Measurements from ENCODE around the gene DGKI. TPM values are rescaled to one million over a fixed set of nuclear protein-coding genes. Genes with fewer than 3 reads are reported as not detected.
A peak's percentile ranks its signal among the peaks of the same experiment; 100 is the strongest.

The DGKI gene
- total RNA-seq, 1 experiment from 2014 or later = 0.41 TPM

GRCh38 chr7:137656850-137657232 lies 189.9 kb downstream of the DGKI start:
- no peaks in the 10 kb centered on the region for H3K36me3 ChIP-seq (ENCODE audit: low read depth)
- no peak for DNase-seq
- no TSS peak for BruUV-seq (replicated peaks)
- no peaks in the 10 kb centered on the region for H3K9me2 ChIP-seq (ENCODE audit: insufficient read depth)
- ChIA-PET POLR2A (ENCODE audit: unreplicated experiment) (interaction anchor here (0.6 kb wide), 1 partner anchor 65 kb away, joined by 4 read pairs; no protein-coding TSS in a partner anchor), CTCF (interaction anchor here (1.2 kb wide), 1 partner anchor 51 kb away, joined by 4 read pairs; no protein-coding TSS in a partner anchor)
- H4K20me1 ChIP-seq (ENCODE audit: insufficient read depth) = no peaks in the 10 kb centered on the region
- no peaks in the 10 kb centered on the region for H3K9me3 ChIP-seq (ENCODE audit: insufficient read depth, low read depth)
- H3K27ac ChIP-seq = no peak overlapping the region
- H3K4me3 ChIP-seq = no peak overlapping the region
- H3F3A ChIP-seq (ENCODE audit: insufficient read depth, low read depth) = no peaks in the 10 kb centered on the region
- no peak overlapping the region for H3K4me2 ChIP-seq
- TF ChIP-seq, protein P1, sequence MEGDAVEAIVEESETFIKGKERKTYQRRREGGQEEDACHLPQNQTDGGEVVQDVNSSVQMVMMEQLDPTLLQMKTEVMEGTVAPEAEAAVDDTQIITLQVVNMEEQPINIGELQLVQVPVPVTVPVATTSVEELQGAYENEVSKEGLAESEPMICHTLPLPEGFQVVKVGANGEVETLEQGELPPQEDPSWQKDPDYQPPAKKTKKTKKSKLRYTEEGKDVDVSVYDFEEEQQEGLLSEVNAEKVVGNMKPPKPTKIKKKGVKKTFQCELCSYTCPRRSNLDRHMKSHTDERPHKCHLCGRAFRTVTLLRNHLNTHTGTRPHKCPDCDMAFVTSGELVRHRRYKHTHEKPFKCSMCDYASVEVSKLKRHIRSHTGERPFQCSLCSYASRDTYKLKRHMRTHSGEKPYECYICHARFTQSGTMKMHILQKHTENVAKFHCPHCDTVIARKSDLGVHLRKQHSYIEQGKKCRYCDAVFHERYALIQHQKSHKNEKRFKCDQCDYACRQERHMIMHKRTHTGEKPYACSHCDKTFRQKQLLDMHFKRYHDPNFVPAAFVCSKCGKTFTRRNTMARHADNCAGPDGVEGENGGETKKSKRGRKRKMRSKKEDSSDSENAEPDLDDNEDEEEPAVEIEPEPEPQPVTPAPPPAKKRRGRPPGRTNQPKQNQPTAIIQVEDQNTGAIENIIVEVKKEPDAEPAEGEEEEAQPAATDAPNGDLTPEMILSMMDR (conservative IDR thresholded peaks at IDR 0.05) = no peak
- no peak for TF ChIP-seq EZH2 (IDR thresholded peaks at IDR 0.05; ENCODE audit: low read depth)
- H3K4me1 ChIP-seq (replicated peaks; ENCODE audit: insufficient read depth) = no peaks in the 10 kb centered on the region
- H3K27me3 ChIP-seq (ENCODE audit: insufficient read depth, low read depth) = peaks cover 59% of the 10 kb centered on the region
- no peak overlapping the region for H2AFZ ChIP-seq
- H3K79me2 ChIP-seq (ENCODE audit: low read depth) = no peaks in the 10 kb centered on the region
- intact Hi-C loops (cut with micrococcal nuclease; ENCODE audit: unreplicated experiment) = loop anchor here (1.0 to 5.0 kb wide), 3 partner anchors 242 to 1080 kb away; no protein-coding TSS in a partner anchor

DNA sequence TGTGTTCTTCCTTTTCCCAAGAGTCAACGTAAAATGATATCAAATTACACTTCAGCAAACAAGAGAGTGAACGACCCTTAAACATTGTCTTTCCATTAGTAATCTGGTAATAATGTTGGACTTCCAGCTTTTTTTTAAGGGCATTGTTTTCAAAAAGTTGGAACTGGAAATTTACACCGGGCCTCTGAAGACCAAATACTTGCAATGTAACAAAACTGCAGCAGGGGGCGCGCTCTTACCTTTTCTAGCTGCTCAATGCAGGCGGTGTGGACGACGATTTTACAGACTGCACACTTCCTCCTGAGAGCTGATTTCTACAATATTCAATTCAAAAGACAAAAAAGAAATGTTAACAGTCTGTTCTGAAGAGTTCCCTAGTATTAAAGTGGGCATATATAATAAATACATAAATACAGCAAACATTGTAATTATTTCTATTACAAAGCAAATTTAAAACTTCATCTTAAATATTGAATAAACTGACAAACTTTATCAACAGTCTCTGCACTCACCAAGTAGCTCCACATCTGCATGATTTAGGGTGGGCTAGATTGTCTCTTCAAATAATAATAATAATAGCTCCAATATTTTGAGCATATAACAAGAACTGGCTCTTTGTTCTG lies 190.4 kb downstream of the DGKI start:
- H4K20me1 ChIP-seq (ENCODE audit: insufficient read depth) = no peaks in the 10 kb centered on the region
- TF ChIP-seq, protein P1 (conservative IDR thresholded peaks at IDR 0.05) = peak; percentile 95
- TF ChIP-seq EZH2 (IDR thresholded peaks at IDR 0.05; ENCODE audit: low read depth) = no peak
- no peaks in the 10 kb centered on the region for H3K4me1 ChIP-seq (replicated peaks; ENCODE audit: insufficient read depth)
- peak in 1 of 2 experiments; percentile 75 for DNase-seq
- intact Hi-C loops (cut with micrococcal nuclease; ENCODE audit: unreplicated experiment) = loop anchor here (1.0 to 5.0 kb wide), 3 partner anchors 243 to 1081 kb away; no protein-coding TSS in a partner anchor
- H3F3A ChIP-seq (ENCODE audit: insufficient read depth, low read depth) = no peaks in the 10 kb centered on the region
- BruUV-seq (replicated peaks) = no TSS peak
- H3K79me2 ChIP-seq (ENCODE audit: low read depth) = no peaks in the 10 kb centered on the region
- H3K4me3 ChIP-seq = no peak overlapping the region
- POLR2A ChIA-PET (ENCODE audit: unreplicated experiment) = interaction anchor here (0.6 kb wide), 1 partner anchor 64 kb away, joined by 4 read pairs; no protein-coding TSS in a partner anchor
- peaks cover 57% of the 10 kb centered on the region for H3K27me3 ChIP-seq (ENCODE audit: insufficient read depth, low read depth)
- no peaks in the 10 kb centered on the region for H3K9me2 ChIP-seq (ENCODE audit: insufficient read depth)
- H3K9me3 ChIP-seq (ENCODE audit: insufficient read depth, low read depth) = no peaks in the 10 kb centered on the region
- H2AFZ ChIP-seq = no peak overlapping the region
- no peak overlapping the region for H3K27ac ChIP-seq
- no peak overlapping the region for H3K4me2 ChIP-seq
- H3K36me3 ChIP-seq (ENCODE audit: low read depth) = no peaks in the 10 kb centered on the region
- CTCF ChIA-PET = interaction anchor here (0.7 to 1.2 kb wide), 2 partner anchors 50 to 391 kb away, joined by 3 to 4 read pairs; no protein-coding TSS in a partner anchor

DNA sequence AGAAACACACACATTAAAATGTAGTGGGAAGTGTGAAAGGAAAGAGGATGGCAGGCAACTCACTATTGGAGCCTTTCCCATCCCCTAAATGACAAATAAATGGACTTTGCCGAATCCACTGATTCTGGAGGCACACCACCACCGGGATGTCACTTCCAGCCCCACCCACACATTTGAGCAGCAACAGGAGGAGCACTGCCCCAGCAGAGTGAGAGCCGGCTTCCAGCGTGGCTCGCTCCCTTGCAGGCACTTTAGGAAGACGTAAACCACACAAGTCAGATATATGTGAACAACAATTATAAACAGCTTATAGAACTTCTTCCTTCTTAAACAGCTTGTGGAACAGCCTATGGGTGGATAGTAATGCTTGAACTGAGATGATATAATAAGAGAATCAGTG lies 191.0 kb downstream of the DGKI start:
- no peaks in the 10 kb centered on the region for H4K20me1 ChIP-seq (ENCODE audit: insufficient read depth)
- H3K36me3 ChIP-seq (ENCODE audit: low read depth) = no peaks in the 10 kb centered on the region
- TF ChIP-seq EZH2 (IDR thresholded peaks at IDR 0.05; ENCODE audit: low read depth) = no peak
- TF ChIP-seq, protein P1 (conservative IDR thresholded peaks at IDR 0.05) = no peak
- intact Hi-C loops (cut with micrococcal nuclease; ENCODE audit: unreplicated experiment) = loop anchor here (1.0 to 5.0 kb wide), 3 partner anchors 243 to 1081 kb away; no protein-coding TSS in a partner anchor
- no peaks in the 10 kb centered on the region for H3K9me3 ChIP-seq (ENCODE audit: insufficient read depth, low read depth)
- POLR2A ChIA-PET (ENCODE audit: unreplicated experiment) = no interaction called here
- peaks cover 54% of the 10 kb centered on the region for H3K27me3 ChIP-seq (ENCODE audit: insufficient read depth, low read depth)
- DNase-seq = no peak
- no peak overlapping the region for H3K4me2 ChIP-seq
- H3K79me2 ChIP-seq (ENCODE audit: low read depth) = no peaks in the 10 kb centered on the region
- no TSS peak for BruUV-seq (replicated peaks)
- H2AFZ ChIP-seq = no peak overlapping the region
- no peak overlapping the region for H3K4me3 ChIP-seq
- no peak overlapping the region for H3K27ac ChIP-seq
- H3K9me2 ChIP-seq (ENCODE audit: insufficient read depth) = no peaks in the 10 kb centered on the region
- no peaks in the 10 kb centered on the region for H3K4me1 ChIP-seq (replicated peaks; ENCODE audit: insufficient read depth)
- CTCF ChIA-PET = interaction anchor here (0.7 to 1.2 kb wide), 2 partner anchors 50 to 390 kb away, joined by 3 to 4 read pairs; no protein-coding TSS in a partner anchor
- no peaks in the 10 kb centered on the region for H3F3A ChIP-seq (ENCODE audit: insufficient read depth, low read depth)
